Activated gamma-delta T cell treated with Interleukin-2 at 50 U/mL for 16 hours (primary cell): ENCODE data around the gene HOXA3.

Source experiments
- DNase-seq: peaks from one replicate; pipeline ENCODE4 v3.0.0-alpha.2; 2020

Gene HOXA3

DNA sequence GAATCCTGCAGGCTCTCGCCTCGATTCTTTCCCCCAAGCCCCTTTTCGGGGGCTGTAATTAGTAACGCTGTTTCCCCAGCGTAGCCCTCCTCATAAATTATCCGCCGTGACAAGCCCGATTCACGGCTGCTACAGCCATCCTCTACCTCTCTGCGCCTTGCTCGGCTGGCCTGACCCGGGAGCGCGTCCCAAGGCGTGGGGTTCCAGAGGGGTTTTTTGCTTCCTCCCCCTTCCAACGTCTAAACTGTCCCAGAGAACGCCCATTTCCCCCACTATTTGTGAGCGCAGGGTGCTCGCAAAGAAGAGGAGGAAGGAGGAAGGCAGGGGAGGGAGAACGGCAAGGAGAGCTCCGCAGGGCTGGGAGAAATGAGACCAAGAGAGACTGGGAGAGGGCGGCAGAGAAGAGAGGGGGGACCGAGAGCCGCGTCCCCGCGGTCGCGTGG lies 9.8 kb downstream of the HOXA3 start:
- no peak for DNase-seq

DNA sequence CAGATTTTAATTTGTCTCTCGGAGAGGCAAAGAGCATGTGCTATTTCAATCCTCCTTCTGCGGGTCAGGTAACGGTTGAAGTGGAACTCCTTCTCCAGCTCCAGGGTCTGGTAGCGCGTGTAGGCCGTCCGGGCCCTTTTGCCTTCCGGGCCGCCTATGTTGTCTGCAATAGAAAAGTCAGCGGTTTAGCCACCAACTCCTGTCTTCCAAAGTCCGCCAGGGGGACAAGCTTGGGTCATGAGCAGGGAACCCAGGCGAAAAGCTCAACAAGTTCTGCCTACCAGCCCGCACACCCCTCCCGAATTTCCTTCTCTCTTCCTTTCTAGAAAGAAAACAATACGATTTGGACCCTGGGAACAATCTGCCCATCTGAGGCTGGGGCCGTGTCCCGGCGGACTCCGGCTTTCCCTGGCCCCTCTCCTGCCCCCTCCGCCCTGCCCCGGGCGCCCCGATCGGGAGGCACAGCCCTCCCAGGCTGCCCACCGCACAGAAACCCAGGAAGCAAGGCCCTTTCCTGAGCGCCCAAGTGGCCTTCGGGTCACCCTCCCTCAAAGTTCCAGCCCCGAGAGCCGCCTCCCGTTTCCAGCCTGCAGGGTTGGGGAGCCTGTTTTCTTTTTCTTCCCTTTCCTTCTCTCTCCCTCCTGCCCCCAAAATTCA lies 10.3 kb downstream of the HOXA3 start:
- no peak for DNase-seq

DNA sequence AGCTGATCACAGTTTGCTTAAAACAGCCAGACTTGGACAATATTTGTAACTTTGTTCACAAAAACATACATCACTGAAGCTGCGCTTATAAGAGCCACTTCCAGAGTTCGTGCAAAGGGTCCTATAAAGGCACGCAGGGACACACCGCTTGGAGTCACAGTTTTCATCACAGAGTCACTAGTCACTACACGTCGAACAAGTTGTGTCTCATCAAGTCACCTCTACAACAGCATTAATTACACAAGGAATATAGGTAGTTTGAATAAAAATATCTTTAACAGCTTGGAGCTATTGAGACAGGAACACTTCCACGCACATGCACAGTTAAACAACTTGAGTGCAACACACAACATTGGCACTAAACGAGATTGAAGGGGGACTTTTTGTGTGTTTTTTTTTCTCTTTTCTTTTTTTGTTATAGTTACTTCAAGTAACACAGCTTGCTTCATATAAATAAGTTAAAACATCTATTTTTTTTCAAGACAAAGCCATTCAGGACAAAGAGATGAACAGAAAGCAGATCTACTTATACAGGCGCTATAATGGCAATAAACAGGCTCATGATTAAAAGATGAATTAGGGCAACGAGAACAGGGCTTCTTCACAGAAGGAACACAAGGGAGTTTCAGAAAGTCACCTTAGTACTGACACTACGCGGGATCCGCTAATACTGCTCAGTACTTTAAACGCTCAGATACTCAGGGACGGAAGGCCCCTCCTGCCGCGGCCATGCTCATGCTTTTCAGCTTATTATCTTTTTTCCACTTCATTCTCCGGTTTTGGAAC lies 11.1 kb downstream of the HOXA3 start:
- DNase-seq = no peak

DNA sequence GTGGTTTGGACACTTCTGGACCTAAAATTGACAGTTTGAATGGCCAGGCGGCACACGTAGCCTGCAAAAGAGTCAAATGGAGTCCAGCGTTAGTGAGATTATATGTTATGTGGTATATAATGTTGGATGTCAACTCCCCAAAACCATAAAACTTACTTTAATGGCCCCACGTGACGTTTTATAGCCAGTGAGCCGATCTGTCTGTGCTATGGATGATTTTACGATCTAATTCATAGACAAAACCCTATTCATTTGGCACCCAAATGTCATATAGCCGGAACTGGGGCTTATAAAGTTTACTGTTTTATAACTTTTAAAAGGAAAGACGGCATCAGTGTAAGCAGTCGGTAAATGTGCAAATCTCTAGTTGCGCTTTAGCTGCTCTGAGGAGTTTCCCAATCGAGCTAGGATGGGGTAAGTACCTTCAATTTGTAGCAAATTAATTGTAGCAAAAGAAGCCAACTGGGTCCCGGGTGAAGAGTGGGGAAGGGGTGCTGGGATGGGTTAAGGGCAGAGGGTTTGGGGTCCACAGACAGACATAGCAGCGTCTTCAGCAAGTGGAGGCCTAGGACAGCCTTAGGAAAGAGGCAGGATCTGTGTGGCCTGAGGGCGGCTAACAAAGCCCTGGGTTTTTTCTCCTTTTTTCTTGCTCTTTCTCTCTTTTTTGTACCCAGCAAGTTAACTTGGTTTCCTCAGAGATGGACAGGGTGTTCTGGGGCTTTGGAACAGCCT lies 12.1 kb downstream of the HOXA3 start:
- DNase-seq = no peak

- DNase-seq = no peak
These were observed 12.9 kb downstream of the HOXA3 start for GRCh38 chr7:27139334-27140125.

- DNase-seq = no peak
These were observed 13.4 kb downstream of the HOXA3 start for GRCh38 chr7:27138985-27139333.

DNA sequence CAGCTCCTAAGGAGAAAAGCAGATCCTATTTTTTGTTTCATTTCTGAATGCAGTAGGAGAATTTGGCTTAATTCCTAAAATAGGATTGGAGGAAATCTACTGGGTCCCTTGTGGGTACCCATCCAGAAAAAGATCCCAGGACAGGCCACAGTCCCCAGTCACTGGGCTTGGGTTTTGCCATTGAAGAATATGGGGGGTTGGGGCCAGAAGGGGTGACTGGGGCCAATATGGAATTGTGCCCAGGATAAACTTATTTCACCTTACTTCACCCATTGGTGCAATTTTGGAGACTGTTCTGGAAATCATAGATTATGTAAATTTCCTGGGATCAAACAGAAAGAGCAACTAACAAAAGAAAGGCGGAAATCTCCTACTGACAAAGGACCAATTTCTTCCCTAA lies 13.9 kb downstream of the HOXA3 start:
- no peak for DNase-seq

GRCh38 chr7:27137640-27138315 lies 14.6 kb downstream of the HOXA3 start:
- no peak for DNase-seq

DNA sequence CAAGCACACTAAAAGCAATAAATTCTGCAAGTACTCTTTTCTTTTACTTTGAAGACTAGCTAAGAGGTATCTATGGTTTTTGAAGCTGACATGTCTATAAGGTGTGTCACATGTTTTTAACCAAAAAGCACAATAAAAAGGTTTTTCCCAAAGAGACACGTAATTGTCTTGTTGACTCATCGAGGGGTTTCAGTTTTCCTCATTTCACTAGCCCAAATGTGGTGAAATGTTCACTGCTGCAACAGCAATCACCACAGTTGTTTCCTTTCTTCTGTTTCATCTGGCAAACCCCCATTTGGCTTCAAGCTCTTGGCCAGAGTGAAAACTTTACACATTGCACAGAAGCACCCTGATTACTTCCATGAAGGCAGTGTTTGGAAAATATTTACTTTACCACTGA lies 18.0 kb downstream of the HOXA3 start:
- DNase-seq = no peak

DNA sequence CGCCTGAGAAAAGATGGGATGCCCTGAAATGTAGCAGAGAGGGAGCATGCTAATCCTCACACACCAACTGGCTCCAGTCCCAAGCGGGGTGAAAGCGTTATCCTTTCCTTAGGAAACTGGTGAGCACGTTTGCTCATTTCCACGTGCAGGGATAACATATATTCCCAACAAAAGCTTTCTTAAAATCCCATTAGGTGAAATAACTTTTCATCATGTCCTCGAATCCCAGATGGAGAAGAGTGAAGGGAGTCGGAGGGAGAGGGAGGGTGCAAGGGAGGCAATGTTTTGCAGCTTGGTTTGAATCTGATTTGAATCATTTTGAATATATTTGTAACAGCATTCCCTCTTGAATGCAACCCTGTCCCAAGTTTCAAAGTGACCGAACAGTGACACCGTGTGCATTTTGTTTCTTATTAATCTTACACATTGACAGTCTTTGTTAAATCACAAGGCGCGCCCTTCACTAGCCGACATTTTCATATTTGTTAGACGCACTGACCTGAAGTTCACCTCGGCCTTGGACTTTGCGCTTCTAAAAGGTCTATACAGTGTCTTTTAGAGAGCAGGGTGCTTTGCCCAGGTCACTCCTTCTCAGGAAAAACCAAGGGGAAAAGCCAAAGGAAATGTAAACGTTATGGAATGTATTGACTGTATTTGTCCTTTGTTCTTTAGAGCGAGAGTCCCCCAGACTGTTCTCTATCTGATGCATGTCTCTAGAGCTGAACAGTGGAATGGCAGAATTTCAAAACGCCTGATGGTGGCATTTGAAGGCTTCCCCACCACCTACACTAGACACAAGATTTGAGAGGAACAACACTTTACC lies 18.8 kb downstream of the HOXA3 start:
- no peak for DNase-seq

- DNase-seq = no peak
These were observed 19.4 kb downstream of the HOXA3 start for GRCh38 chr7:27132978-27133377.

- no peak for DNase-seq
These were observed 20.2 kb downstream of the HOXA3 start for GRCh38 chr7:27132214-27132613.

GRCh38 chr7:27131390-27131819 lies 21.0 kb downstream of the HOXA3 start:
- no peak for DNase-seq

- DNase-seq = peak; percentile 69
These were observed 21.6 kb downstream of the HOXA3 start, which contains the start of gene HOXA4 for GRCh38 chr7:27130540-27131389. TSS of gene HOXA4 (minus strand) at chr7:27130757. CDS start at chr7:27130733, 24 bp downstream.

- DNase-seq = no peak
These were observed 22.4 kb downstream of the HOXA3 start for GRCh38 chr7:27129729-27130539.

- no peak for DNase-seq
These were observed 23.3 kb downstream of the HOXA3 start for GRCh38 chr7:27128776-27129728.

DNA sequence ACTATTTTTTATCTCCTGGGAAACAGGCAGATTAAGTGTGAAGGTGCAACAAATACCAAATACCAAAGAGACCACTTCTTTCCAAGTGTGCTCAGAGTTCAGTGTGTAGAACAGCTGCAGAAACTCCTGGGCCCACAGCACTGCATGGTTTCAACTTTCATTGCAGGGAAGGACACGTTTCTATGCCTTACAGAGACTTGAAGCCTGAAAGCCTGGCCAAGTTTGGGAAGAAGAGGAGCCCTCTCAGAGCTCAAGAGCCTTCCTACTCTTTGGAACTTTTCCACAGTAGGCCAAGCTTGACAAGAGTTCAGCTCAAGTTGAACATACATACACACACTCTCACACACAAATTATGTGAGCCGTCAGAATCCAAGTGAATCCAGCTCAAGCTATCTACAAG lies 24.3 kb downstream of the HOXA3 start:
- DNase-seq = no peak

- DNase-seq = no peak
These were observed 25.6 kb downstream of the HOXA3 start for GRCh38 chr7:27126596-27127327.
